Upper lobe of right lung (tissue), 1 donor: ENCODE results near the gene EPHA3. TPM values are rescaled to one million over a fixed set of nuclear protein-coding genes. Genes with fewer than 3 reads are reported as not detected.

Experiments used
- ATAC-seq: fragments of 200-7000 bp; cut with Tn5 transposase; one replicate; pipeline ENCODE4 v1.9.1; 2020; ENCODE audit warnings: mild to moderate bottlenecking, moderate library complexity
- DNase-seq: peaks from one replicate; pipeline ENCODE4 v3.0.0-alpha.2; 2020
- H3K27ac ChIP-seq: fragments of 200-600 bp; one replicate; pipeline ENCODE4 v1.8.0; 2022
- H3K27me3 ChIP-seq: fragments of 200-600 bp; one replicate; pipeline ENCODE4 v1.8.0; 2022; ENCODE audit warnings: mild to moderate bottlenecking
- H3K36me3 ChIP-seq: fragments of 200-600 bp; one replicate; pipeline ENCODE4 v1.8.0; 2022
- H3K4me1 ChIP-seq: fragments of 200-600 bp; one replicate; pipeline ENCODE4 v1.8.0; 2022
- H3K4me3 ChIP-seq: fragments of 200-600 bp; one replicate; pipeline ENCODE4 v1.8.0; 2022; ENCODE audit warnings: mild to moderate bottlenecking
- H3K9me3 ChIP-seq: fragments of 200-600 bp; one replicate; pipeline ENCODE4 v1.8.0; 2022
- intact Hi-C: fragments of 100-400 bp; cut with DNase I; formaldehyde crosslinking; loops from one replicate; pipeline ENCODE4 v1.11.0; 2022
- total RNA-seq: library from RNA; stranded (reverse); fragmentation: NEBNext Ultra II Directional; extraction: Animal tissue kit (Norgen Biotek cat#: 25700); gene quantifications from one replicate; pipeline ENCODE4 v1.2.1, GENCODE V29; 2021
- TF ChIP-seq, protein P1 (sequence below): fragments of 200-600 bp; IDR thresholded peaks from one replicate; pipeline ENCODE4 v1.8.0; 2022; ENCODE audit warnings: antibody characterized with exemption
- donor health status: DM: no; HTN: yes; CAD: no; lungs with severe emphysema.

Gene EPHA3
- total RNA-seq, 1 donor from 2014 or later = 5.1 TPM

- no peaks in the 10 kb centered on the region for H3K27me3 ChIP-seq
- no peak for ATAC-seq
- intact Hi-C loops = no loop called here
These were observed 329.4 kb downstream of the EPHA3 start for GRCh38 chr3:89436846-89437245.

DNA sequence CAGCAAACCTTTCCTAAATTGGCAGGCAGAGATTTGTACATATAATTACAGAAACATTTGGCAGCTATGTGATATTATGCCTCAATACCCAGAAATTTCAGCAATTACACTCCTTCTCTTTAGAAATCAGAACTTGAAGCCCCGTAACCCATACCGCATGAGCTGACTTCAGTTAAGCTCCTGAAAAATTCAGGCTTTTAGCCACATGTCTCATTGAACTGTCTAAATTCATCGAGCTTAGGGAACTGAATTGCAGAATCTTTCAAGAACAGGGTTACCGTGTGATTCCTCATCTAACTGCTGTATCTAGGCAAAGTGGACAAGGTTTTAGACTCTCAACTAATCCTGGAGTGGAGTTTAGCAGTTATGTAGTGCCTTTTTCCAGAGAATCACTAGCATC lies 333.0 kb downstream of the EPHA3 start:
- H3K27ac ChIP-seq = no peak overlapping the region
- H3K4me3 ChIP-seq = no peak overlapping the region
- intact Hi-C loops = no loop called here
- H3K4me1 ChIP-seq = no peaks in the 10 kb centered on the region
- TF ChIP-seq, protein P1, sequence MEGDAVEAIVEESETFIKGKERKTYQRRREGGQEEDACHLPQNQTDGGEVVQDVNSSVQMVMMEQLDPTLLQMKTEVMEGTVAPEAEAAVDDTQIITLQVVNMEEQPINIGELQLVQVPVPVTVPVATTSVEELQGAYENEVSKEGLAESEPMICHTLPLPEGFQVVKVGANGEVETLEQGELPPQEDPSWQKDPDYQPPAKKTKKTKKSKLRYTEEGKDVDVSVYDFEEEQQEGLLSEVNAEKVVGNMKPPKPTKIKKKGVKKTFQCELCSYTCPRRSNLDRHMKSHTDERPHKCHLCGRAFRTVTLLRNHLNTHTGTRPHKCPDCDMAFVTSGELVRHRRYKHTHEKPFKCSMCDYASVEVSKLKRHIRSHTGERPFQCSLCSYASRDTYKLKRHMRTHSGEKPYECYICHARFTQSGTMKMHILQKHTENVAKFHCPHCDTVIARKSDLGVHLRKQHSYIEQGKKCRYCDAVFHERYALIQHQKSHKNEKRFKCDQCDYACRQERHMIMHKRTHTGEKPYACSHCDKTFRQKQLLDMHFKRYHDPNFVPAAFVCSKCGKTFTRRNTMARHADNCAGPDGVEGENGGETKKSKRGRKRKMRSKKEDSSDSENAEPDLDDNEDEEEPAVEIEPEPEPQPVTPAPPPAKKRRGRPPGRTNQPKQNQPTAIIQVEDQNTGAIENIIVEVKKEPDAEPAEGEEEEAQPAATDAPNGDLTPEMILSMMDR = no peak
- no peaks in the 10 kb centered on the region for H3K36me3 ChIP-seq
- ATAC-seq = no peak
- no peak for DNase-seq
- H3K9me3 ChIP-seq = no peaks in the 10 kb centered on the region
- H3K27me3 ChIP-seq = no peaks in the 10 kb centered on the region

More at GRCh38 chr3:89436846-89437245, 329.4 kb downstream of the EPHA3 start:
- no peaks in the 10 kb centered on the region for H3K4me1 ChIP-seq
- TF ChIP-seq, protein P1 = no peak
- H3K9me3 ChIP-seq = no peaks in the 10 kb centered on the region
- DNase-seq = no peak
- H3K4me3 ChIP-seq = no peak overlapping the region
- H3K36me3 ChIP-seq = no peaks in the 10 kb centered on the region
- H3K27ac ChIP-seq = no peak overlapping the region

- ATAC-seq (no peak), DNase-seq (no peak)
- no peak overlapping the region for H3K4me3 ChIP-seq
- TF ChIP-seq, protein P1 = no peak
- H3K36me3 ChIP-seq = no peaks in the 10 kb centered on the region
- no peaks in the 10 kb centered on the region for H3K27me3 ChIP-seq
- no peak overlapping the region for H3K27ac ChIP-seq
- intact Hi-C loops = no loop called here
- no peaks in the 10 kb centered on the region for H3K4me1 ChIP-seq
- H3K9me3 ChIP-seq = no peaks in the 10 kb centered on the region
These were observed 333.7 kb downstream of the EPHA3 start for GRCh38 chr3:89441141-89441540.

DNA sequence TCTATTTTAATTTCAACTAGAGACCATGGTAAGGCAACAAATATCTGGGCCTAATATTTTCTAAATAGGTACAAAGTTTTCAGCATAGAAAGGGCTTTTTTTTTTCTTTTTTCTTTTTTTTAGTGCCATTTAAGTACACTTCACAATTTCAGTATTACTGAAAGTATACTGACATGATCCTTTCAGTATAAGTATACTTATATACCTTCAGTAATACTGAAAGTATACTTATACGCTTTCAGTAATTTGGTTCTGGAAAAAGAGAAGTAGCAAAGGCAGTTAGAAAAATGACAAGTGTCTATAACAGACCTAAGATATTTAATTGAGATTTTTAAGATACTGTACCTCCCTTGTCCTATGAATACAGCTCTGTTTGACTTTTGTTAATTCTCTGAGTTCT lies 339.2 kb downstream of the EPHA3 start:
- ATAC-seq = no peak
- H3K27me3 ChIP-seq = no peaks in the 10 kb centered on the region
- H3K9me3 ChIP-seq = no peaks in the 10 kb centered on the region
- TF ChIP-seq, protein P1 = no peak
- H3K27ac ChIP-seq = no peak overlapping the region
- intact Hi-C loops = no loop called here
- H3K36me3 ChIP-seq = no peaks in the 10 kb centered on the region
- no peak for DNase-seq
- H3K4me3 ChIP-seq = no peak overlapping the region
- no peaks in the 10 kb centered on the region for H3K4me1 ChIP-seq

DNA sequence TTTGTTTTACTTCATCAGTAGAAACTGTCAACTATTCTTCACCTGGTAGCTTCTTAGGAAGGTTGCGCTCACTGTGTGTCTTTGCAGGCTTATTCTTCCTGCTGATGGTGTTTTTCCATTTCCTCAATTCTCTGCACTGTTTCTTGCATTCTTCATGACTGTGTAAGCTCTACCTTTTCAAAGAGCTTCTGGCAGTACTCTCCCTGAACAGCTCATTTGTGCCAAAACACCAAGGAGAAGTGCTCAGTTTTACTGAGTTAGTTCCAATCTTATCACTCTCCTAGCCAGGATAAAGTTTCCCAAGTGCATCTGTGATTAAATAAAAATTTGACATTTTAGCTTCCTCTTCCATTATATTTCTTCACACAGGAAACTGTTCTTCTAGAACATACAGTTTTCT lies 339.8 kb downstream of the EPHA3 start:
- no peaks in the 10 kb centered on the region for H3K4me1 ChIP-seq
- H3K9me3 ChIP-seq = no peaks in the 10 kb centered on the region
- H3K4me3 ChIP-seq = no peak overlapping the region
- ATAC-seq (no peak), DNase-seq (no peak)
- no peaks in the 10 kb centered on the region for H3K36me3 ChIP-seq
- TF ChIP-seq, protein P1 = no peak
- H3K27me3 ChIP-seq = no peaks in the 10 kb centered on the region
- intact Hi-C loops = no loop called here
- no peak overlapping the region for H3K27ac ChIP-seq

- DNase-seq (no peak), ATAC-seq (no peak)
- no peaks in the 10 kb centered on the region for H3K27me3 ChIP-seq
- H3K4me1 ChIP-seq = no peaks in the 10 kb centered on the region
- intact Hi-C loops = no loop called here
- no peak overlapping the region for H3K27ac ChIP-seq
- H3K9me3 ChIP-seq = no peaks in the 10 kb centered on the region
- H3K4me3 ChIP-seq = no peak overlapping the region
- no peaks in the 10 kb centered on the region for H3K36me3 ChIP-seq
- TF ChIP-seq, protein P1 = no peak
These were observed 341.7 kb downstream of the EPHA3 start for GRCh38 chr3:89449086-89449485.
